ENCODE measurements around the gene PNRC1. TPM values are rescaled to one million over a fixed set of nuclear protein-coding genes. Genes with fewer than 3 reads are reported as not detected.
"Not testable (repeated sequence)": the region's sequence is repeated elsewhere in the genome, so short reads cannot be mapped to it uniquely, and the experiment has no call there.

Gene PNRC1
- polyA plus RNA-seq, 1 donor, result 114 TPM

GRCh38 chr6:89054208-89054607 is 26.3 kb upstream of the PNRC1 start:
- DNase-seq, result no peak

- no peak for DNase-seq
These were observed 22.8 kb upstream of the PNRC1 start for GRCh38 chr6:89057759-89058158.

- no peak for DNase-seq
These were observed 21.9 kb upstream of the PNRC1 start for GRCh38 chr6:89058627-89059026.

GRCh38 chr6:89059227-89059626 is 21.3 kb upstream of the PNRC1 start:
- DNase-seq, result no peak

GRCh38 chr6:89063881-89064280 is 16.7 kb upstream of the PNRC1 start:
- no peak for DNase-seq

GRCh38 chr6:89064931-89065330 is 15.6 kb upstream of the PNRC1 start:
- DNase-seq, result not testable (repeated sequence)

- not testable (repeated sequence) for DNase-seq
These were observed 14.4 kb upstream of the PNRC1 start for GRCh38 chr6:89066121-89066520.

GRCh38 chr6:89066940-89067646 is 13.5 kb upstream of the PNRC1 start:
- no peak for DNase-seq

- DNase-seq, result no peak
These were observed 12.8 kb upstream of the PNRC1 start for GRCh38 chr6:89067796-89068195.

- DNase-seq, result no peak
These were observed 11.9 kb upstream of the PNRC1 start for GRCh38 chr6:89068695-89069094.

- DNase-seq, result no peak
These were observed 10.9 kb upstream of the PNRC1 start for GRCh38 chr6:89069536-89070163.

GRCh38 chr6:89071036-89071435 is 9.5 kb upstream of the PNRC1 start:
- no peak for DNase-seq

GRCh38 chr6:89073014-89073620 is 7.4 kb upstream of the PNRC1 start:
- no peak for DNase-seq

- DNase-seq, result no peak
These were observed 6.7 kb upstream of the PNRC1 start for GRCh38 chr6:89073840-89074239.

- DNase-seq, result peak; percentile 82
These were observed 878 bp upstream of the PNRC1 start for GRCh38 chr6:89079511-89080234.

GRCh38 chr6:89081129-89081422 is 525 bp downstream of the PNRC1 start:
- DNase-seq, result peak; percentile 13

GRCh38 chr6:89081423-89082322 is 1.1 kb downstream of the PNRC1 start:
- DNase-seq, result peak; percentile 98

- DNase-seq, result peak; percentile 46
These were observed 1.9 kb downstream of the PNRC1 start for GRCh38 chr6:89082486-89082891.

- no peak for DNase-seq
These were observed 4.0 kb downstream of the PNRC1 start for GRCh38 chr6:89084542-89084941.

- DNase-seq, result no peak
These were observed 4.4 kb downstream of the PNRC1 start for GRCh38 chr6:89084954-89085353.

- DNase-seq, result no peak
These were observed 5.1 kb downstream of the PNRC1 start for GRCh38 chr6:89085409-89086205.
